D721Med (cell line): ENCODE results near the gene OGT.
"Not testable (repeated sequence)": the region's sequence is repeated elsewhere in the genome, so short reads cannot be mapped to it uniquely, and the experiment has no call there.

Source experiments
- DNase-seq: peaks from one replicate; pipeline ENCODE4 v3.0.0; 2011; ENCODE audit warnings: low spot score; ENCODE audit not compliant: insufficient read length
- FAIRE-seq: peaks from 2 replicates; lab custom pipeline; 2011; peaks lifted over from hg19 to GRCh38; lab: Jason Lieb, UNC
- CTCF ChIP-seq: IDR thresholded peaks from 2 replicates; pipeline ENCODE4 v1.5.1; 2012; ENCODE audit warnings: mild to moderate bottlenecking, control low read depth; ENCODE audit not compliant: insufficient read depth; ENCODE audit errors: missing control alignments

OGT gene

DNA sequence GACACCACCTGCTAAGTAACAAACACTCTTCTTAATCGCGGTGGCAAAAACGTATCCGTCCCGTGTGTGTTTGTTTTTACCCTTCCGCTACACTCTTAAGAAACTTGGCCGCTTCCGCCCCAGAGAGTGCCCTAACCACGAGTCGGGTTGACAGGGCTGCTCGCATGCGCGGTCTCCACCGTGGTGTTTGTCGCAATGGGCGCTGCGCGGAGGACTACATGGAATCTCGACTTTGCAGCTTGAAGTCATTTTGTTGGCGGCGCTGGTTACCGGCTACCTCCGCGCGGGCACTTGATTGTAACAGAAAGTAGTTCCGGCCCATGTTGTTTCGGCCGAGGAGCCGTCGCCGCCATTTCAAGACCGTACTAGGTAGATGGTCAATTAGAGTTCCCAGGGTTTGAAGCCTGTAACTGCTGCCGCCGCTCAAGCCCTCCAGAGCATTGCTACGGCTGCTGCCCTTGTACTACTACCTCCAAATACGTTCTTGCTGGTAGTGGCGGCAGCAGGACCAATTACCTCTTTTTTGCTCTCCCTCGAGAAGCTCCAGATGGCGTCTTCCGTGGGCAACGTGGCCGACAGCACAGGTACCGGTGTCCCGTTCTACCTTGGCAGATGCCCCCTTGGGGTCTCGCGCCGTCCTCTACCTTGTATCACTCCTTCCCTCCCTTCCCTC lies at the start of gene OGT:
TSS of gene OGT (plus strand) at position 352 of the 673 bp plus-strand sequence. CDS start at position 548, 196 bp downstream.
- no peak for TF ChIP-seq CTCF
- no peak for FAIRE-seq

DNA sequence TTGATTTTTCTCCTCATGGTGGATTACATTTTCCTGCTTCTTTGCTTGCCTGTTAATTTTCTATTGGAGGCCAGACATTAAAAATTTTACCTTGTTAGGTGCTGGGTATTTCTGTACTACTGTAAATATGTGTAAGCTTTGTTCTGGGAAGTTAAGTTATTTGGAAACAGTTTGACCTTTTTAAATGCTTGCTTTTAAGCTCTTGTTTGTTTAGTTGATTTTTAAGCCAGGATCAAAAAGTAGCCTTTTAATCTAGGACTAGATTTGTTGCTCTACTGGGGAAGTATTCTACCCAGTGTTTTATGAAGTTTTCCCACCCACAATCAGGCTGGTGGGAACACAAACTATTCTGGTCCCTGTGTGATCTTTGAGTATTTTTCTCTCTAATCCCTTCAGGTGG lies 45.1 kb upstream of the OGT start:
- FAIRE-seq (no peak), DNase-seq (no peak)
- no peak for TF ChIP-seq CTCF

More for the DNA sequence above, at the start of gene OGT:
- no peak for DNase-seq

DNA sequence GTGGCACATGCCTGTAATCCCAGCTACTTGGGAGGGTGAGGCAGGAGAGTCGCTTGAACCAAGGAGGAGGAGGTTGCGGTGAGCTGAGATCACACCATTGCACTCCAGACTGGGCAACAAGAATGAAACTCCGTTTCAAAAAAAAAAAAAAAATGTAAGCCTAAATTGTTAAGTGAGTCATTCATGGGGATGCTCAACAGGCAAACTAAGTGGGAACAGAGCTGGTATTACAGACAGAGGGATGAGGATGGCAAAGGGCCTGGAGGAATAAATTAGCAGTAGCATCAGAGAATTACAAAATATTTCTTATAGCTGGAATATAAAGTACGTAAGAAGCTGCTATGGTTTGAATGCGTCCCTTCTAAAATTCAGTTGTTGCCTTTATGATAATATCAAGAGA lies 43.4 kb upstream of the OGT start:
- no peak for TF ChIP-seq CTCF
- DNase-seq (no peak), FAIRE-seq (no peak)

DNA sequence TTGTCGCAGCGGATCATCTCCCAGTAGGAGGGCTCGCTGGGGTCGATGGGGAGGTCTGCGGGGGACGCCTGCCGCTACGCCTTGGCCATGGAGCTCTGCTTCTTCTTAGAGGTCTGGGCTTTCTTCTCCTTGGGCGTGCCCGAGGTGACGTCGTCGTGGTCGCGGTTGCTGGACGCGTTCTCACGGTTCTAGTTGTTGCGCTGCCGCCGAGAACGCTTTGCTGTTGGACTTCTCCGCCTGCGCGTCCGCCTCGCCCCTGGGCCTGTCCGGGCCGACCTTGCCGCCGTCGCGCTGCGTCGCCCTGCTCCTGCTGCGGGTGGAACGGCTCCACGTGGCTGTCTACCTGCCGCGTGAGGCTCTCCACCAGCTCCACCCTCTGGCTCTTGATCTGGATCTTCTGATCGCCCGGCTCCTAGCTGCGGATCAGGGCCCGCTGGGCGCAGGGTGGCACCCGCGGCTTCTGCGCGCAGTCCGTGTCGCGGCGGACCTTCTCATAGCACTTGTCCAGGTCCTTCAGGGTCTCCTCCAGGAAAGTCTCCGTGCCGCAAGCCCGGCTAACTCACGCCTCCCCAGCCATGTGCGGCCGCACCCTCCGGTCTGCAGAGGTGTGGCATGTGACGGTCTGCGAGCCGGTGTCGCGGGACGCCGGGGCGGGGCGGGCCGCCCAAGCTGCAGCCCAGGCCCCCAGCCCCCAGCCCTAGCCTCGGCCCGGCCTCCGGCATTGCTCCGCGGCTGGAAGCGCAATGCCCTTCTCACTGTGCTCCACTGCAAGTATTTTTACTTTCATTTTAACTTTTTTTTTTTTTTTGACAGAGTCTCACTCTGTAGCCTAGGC lies 40.5 kb upstream of the OGT start:
- FAIRE-seq (no peak), DNase-seq (no peak)
- no peak for TF ChIP-seq CTCF

GRCh38 chrX:71493111-71493613 lies 39.7 kb upstream of the OGT start:
- no peak for TF ChIP-seq CTCF
- DNase-seq: no peak
- no peak for FAIRE-seq

DNA sequence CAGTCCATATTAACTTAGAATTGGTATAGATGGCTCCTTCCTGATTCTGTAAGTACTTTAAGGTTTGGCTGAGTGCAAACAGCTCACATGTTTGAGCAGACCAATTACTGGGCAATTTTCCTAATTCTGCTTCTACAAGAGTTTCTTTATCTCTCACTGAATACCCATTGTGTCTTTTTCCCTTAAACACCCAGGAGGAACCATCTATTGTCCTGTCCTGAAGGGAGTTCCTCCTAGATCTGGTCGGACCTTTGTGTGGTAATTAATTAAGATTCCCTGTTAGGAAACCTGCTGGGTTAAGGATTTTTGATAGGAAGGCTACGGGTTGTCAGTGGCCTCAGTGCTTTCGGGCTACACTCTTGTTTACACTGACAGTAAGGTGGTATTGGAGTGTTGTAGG lies 36.9 kb upstream of the OGT start:
- not testable (repeated sequence) for DNase-seq, FAIRE-seq

DNA sequence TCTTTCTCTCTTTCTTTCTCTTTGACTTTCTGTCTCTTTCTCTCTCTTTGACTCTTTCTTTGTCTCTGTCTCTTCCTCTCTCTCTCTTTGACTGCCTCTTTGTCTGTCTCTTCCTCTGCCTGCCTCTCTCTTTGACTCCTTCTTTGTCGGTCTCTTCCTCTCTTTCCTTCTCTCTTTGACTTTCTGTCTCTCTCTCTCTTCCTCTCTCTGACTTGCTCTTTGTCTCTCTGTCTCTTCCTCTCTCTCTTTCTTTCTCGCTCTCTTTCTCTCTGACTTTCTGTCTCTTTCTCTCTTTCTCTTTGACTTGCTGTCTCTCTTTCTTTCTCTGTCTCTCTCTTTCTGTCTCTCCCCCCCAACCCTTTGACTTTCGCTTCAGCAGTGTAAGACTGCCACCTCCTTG lies 36.4 kb upstream of the OGT start:
- FAIRE-seq (no peak), DNase-seq (no peak)
- no peak for TF ChIP-seq CTCF

- not testable (repeated sequence) for DNase-seq, FAIRE-seq
Observed at GRCh38 chrX:71502080-71502479, 30.8 kb upstream of the OGT start.
